Measurements from ENCODE around the gene FIBCD1.

GRCh38 chr9:130939405-130940026 is 469 bp upstream of the FIBCD1 start:
- no peak for TF ChIP-seq CTCF (IDR thresholded peaks at IDR 0.05)
- TF ChIP-seq POLR2A (IDR thresholded peaks at IDR 0.05) = no peak
